Ishikawa (cell line): ENCODE results near the gene FAM221B.

ENCODE experiments used
- CEBPB ChIP-seq: IDR thresholded peaks from 2 replicates; pipeline ENCODE4 v1.6.1; 2012
- MAX ChIP-seq: IDR thresholded peaks from 2 replicates; pipeline ENCODE4 v1.6.1; 2012
- RAD21 ChIP-seq: IDR thresholded peaks from 2 replicates; pipeline ENCODE4 v1.6.1; 2012; ENCODE audit warnings: low read depth

GRCh38 chr9:35872505-35872904 lies 44.0 kb upstream of the FAM221B start:
- TF ChIP-seq MAX (no peak), RAD21 (no peak), CEBPB (no peak)
